Activated naive CD4-positive, alpha-beta T cell treated with anti-CD3 and anti-CD28 coated beads for 36 hours (primary cell): Measurements from ENCODE around the gene LIPF. TPM values are rescaled to one million over a fixed set of nuclear protein-coding genes. Genes with fewer than 3 reads are reported as not detected.
"Not testable (repeated sequence)": the region's sequence is repeated elsewhere in the genome, so short reads cannot be mapped to it uniquely, and the experiment has no call there.

Experiments used
- CTCF ChIA-PET: fragments of 350-600 bp; sonication (Branson Sonifier 250); formaldehyde crosslinking; loops from one replicate; lab custom pipeline; 2021; ENCODE audit warnings: antibody characterized with exemption; lab: Charles Lee
- DNase-seq: peaks from one replicate; pipeline ENCODE4 v3.0.0-alpha.2; 2020
- H3K27ac Mint-ChIP-seq: one replicate; pipeline ENCODE4 v1.8.0; 2021; ENCODE audit warnings: mild to moderate bottlenecking, mixed read lengths
- H3K27me3 Mint-ChIP-seq: one replicate; pipeline ENCODE4 v1.8.0; 2021; ENCODE audit warnings: low read depth, mixed read lengths
- H3K36me3 Mint-ChIP-seq: one replicate; pipeline ENCODE4 v1.8.0; 2021; ENCODE audit warnings: low read depth, mixed read lengths
- H3K4me1 Mint-ChIP-seq: one replicate; pipeline ENCODE4 v1.8.0; 2021; ENCODE audit warnings: low read depth, mixed read lengths
- H3K4me3 Mint-ChIP-seq: one replicate; pipeline ENCODE4 v1.8.0; 2021; ENCODE audit warnings: mild to moderate bottlenecking, moderate library complexity, mixed read lengths
- H3K9me3 Mint-ChIP-seq: one replicate; pipeline ENCODE4 v1.8.0; 2021; ENCODE audit warnings: mixed read lengths
- intact Hi-C: fragments of 100-400 bp; cut with micrococcal nuclease; formaldehyde crosslinking; loops from one replicate; pipeline ENCODE4 v1.15.1; 2023
- total RNA-seq, 2 experiments: library from RNA; stranded (reverse); gene quantifications; one replicate each; pipeline ENCODE4 v1.2.3, GENCODE V29; 2021

The LIPF gene
- total RNA-seq, 2 experiments from 2014 or later = not detected

DNA sequence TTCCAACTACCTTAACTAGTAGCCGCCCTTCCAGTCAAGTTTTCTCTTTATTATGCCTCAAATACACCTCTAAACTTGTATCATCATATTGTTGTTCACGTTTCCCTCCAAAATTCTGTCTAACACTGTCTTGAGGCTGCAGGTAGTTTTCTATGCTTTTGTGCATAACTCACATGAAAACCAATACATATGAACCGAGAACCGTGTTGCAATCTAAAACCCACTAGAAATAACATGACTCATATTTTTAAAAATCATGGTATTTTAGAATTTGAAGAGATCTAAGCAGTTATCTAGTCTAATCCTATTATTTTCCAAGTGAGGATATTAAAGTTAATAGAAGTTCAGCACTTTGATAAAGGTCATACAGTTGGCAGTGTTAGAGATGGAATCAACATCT lies 18.2 kb downstream of the LIPF start:
- intact Hi-C loops = no loop called here
- CTCF ChIA-PET = interaction anchor here (0.9 to 1.0 kb wide), 2 partner anchors 139 to 250 kb away, joined by 3 read pairs; no protein-coding TSS in a partner anchor
- Mint-ChIP-seq H3K27me3 (peaks cover 5% of the 10 kb centered on the region), H3K4me1 (no peaks in the 10 kb centered on the region), H3K27ac (no peak overlapping the region), H3K9me3 (no peaks in the 10 kb centered on the region), H3K4me3 (no peak overlapping the region), H3K36me3 (no peaks in the 10 kb centered on the region)
- DNase-seq = no peak

DNA sequence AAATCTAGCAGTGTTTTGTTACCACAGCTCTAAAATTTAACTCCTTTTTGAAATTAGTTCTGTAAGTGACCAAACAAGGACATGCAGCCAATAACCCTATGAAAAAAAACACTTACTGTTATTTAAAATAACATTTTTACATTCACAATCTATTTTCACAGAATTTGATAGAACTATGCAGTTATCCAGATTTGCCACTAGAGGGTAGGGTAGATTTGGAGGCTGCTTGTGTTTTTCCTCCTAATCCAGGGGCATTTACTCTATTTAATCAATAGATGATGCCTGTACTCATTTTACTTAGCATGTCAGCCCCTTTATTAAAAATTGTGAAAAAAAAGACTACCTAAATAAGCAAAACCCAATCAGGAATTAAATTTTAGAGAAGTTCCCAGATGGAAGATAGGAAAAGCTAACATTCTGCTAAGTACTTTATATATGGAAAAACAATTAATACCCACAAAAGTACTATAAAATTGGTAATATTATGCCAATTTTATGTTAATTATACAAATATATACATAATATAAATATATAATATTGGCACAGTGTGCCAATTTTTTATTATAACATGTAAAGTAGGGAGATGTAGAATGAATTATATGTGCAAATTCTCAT lies 23.7 kb downstream of the LIPF start:
- no peak overlapping the region for H3K4me3 Mint-ChIP-seq
- no peaks in the 10 kb centered on the region for H3K9me3 Mint-ChIP-seq

DNA sequence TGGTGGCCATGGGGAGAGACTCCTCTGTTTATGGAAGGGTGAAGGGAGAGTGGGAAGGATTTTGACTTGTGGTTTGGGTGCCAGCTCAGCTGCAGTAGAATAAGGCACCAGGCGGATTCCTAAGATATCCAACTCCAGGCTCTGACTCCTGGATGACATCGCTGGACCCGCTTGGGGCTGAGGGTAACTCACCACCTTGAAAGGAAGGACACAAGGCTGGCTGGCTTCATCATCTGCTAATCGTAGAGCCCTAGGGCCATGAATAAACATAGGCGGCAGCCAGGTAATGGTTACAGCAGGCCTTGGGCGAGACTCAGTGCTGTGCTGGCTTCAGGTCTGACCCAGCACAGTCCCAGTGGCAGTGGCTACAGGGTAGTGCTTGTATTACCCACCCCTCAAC lies 25.1 kb downstream of the LIPF start:
- Mint-ChIP-seq H3K4me3 (no peak overlapping the region), H3K4me1 (no peaks in the 10 kb centered on the region), H3K9me3 (no peaks in the 10 kb centered on the region), H3K27ac (no peak overlapping the region), H3K27me3 (peaks cover 7% of the 10 kb centered on the region), H3K36me3 (no peaks in the 10 kb centered on the region)
- CTCF ChIA-PET = interaction anchor here (1.1 to 3.6 kb wide), 5 partner anchors 13 to 243 kb away, joined by 3 to 31 read pairs (median 6); no protein-coding TSS in a partner anchor
- DNase-seq = no peak
- intact Hi-C loops = loop anchor here (2.0 kb wide), 1 partner anchor 125 kb away; no protein-coding TSS in a partner anchor

More for the DNA sequence above, 23.7 kb downstream of the LIPF start:
- no peaks in the 10 kb centered on the region for H3K4me1 Mint-ChIP-seq
- H3K27ac Mint-ChIP-seq = no peak overlapping the region
- no peaks in the 10 kb centered on the region for H3K36me3 Mint-ChIP-seq
- peaks cover 8% of the 10 kb centered on the region for H3K27me3 Mint-ChIP-seq
- no peak for DNase-seq
- intact Hi-C loops = loop anchor here (1.0 to 2.0 kb wide), 5 partner anchors 122 to 244 kb away; no protein-coding TSS in a partner anchor
- CTCF ChIA-PET = interaction anchor here (0.8 to 3.6 kb wide), 18 partner anchors 8 to 244 kb away, joined by 3 to 31 read pairs (median 4); no protein-coding TSS in a partner anchor

DNA sequence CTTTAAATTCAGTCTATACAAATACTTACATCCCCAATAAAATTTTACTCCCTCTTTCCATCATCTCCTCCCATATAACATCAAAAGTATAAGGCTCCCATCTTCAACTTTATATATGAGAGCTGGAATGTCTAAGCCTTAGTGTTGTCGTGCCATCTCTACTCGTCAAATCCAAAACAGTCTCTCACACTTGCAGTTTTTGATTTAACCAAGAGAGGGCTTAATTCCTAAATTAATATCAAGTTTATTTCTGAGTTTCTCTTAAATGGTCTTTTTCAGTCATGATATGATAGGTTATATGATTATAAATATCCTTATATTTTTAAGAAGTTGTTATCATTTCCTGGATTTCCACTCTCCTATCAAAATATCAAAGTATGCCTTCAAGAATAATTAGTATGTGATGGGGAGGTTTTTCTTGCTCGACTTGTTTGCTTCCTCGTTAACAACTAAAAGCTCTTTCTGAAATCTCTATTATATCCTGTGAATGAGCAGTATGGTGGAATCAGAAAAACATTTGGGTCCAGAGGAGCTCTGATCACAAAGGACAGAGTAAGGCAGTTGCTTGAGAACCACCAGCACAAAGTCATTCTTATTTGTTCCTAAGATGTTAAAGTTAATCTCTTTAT lies 29.3 kb downstream of the LIPF start:
- H3K27me3 Mint-ChIP-seq = peaks cover 10% of the 10 kb centered on the region
- intact Hi-C loops = no loop called here
- H3K4me3 Mint-ChIP-seq = no peak overlapping the region
- H3K27ac Mint-ChIP-seq = no peak overlapping the region
- H3K36me3 Mint-ChIP-seq = no peaks in the 10 kb centered on the region
- H3K4me1 Mint-ChIP-seq = no peaks in the 10 kb centered on the region
- no peaks in the 10 kb centered on the region for H3K9me3 Mint-ChIP-seq
- CTCF ChIA-PET = interaction anchor here (0.7 to 1.1 kb wide), 6 partner anchors 28 to 240 kb away, joined by 3 read pairs; no protein-coding TSS in a partner anchor
- DNase-seq = no peak

DNA sequence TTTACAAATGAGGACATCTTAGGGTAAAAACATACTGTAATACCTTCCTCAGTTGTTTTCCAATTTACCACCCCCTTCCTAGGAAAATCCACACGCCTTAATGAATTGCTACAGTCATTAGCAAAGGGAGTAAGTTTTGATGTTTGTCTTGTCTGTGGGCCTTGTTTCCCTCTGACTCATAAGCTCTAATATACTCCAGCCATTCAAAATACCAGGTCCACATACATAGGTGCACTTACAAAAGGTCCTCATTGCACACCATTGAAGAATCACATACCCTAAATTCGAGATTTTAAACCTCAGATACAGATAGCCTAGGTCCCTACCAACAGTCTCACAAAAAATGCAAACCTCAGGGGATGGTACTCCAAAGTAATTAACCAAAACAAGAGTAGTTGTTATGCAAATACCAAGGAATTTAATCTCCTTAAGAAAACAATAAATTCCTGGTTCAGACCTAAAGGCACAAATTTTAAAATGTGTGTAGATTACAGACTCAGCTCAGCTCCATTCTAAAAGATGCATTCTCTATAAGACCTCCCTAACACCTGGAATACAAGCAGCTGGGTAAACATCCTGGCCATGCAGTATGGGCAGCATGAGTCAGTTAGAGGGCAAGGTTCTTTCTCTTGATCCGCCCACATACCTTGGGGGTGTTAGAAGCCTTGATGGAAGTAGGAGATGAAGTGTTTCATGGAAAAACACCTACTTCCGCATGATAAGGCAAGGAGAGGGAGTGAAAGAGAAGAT lies 38.8 kb downstream of the LIPF start:
- no peaks in the 10 kb centered on the region for H3K9me3 Mint-ChIP-seq
- no peak overlapping the region for H3K27ac Mint-ChIP-seq
- H3K4me3 Mint-ChIP-seq = no peak overlapping the region
- H3K4me1 Mint-ChIP-seq = peaks cover 18% of the 10 kb centered on the region
- H3K36me3 Mint-ChIP-seq = no peaks in the 10 kb centered on the region
- H3K27me3 Mint-ChIP-seq = peaks cover 5% of the 10 kb centered on the region
- DNase-seq = no peak
- CTCF ChIA-PET = interaction anchor here (0.6 kb wide), 1 partner anchor 199 kb away, joined by 3 read pairs; no protein-coding TSS in a partner anchor
- intact Hi-C loops = no loop called here

DNA sequence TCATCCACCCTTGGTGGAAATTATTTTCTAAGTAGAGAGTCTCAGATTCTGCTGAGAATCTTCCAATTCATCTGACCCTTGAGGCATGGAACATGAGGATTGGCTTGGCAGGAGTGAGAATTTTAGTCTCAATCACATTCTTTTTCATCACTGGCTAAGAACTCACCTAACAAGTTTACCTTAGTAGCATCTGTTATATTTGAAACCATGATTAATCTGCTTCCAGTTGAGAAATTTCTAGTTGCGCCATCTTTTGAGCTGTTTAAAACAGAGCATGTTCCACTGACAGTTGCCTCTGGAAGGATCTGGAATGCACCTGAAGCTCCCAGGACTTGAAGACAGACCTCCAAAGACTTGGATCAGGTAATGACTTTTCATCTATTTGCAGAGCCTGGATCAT lies 41.7 kb downstream of the LIPF start, which contains the start of gene LIPK:
Gene LIPK (plus strand): TSS at position 292 of the 400 bp plus-strand sequence. CDS start 18,295 bp downstream, outside the sequence.
- DNase-seq = no peak
- H3K27me3 Mint-ChIP-seq = peaks cover 3% of the 10 kb centered on the region
- intact Hi-C loops = loop anchor here (2.0 kb wide), 1 partner anchor 35 kb away; no protein-coding TSS in a partner anchor
- CTCF ChIA-PET = no interaction called here
- H3K9me3 Mint-ChIP-seq = no peaks in the 10 kb centered on the region
- H3K4me1 Mint-ChIP-seq = peaks cover 18% of the 10 kb centered on the region
- H3K36me3 Mint-ChIP-seq = no peaks in the 10 kb centered on the region
- no peak within 1 kb of the TSS for H3K27ac Mint-ChIP-seq
- H3K4me3 Mint-ChIP-seq = no peak within 1 kb of the TSS

DNA sequence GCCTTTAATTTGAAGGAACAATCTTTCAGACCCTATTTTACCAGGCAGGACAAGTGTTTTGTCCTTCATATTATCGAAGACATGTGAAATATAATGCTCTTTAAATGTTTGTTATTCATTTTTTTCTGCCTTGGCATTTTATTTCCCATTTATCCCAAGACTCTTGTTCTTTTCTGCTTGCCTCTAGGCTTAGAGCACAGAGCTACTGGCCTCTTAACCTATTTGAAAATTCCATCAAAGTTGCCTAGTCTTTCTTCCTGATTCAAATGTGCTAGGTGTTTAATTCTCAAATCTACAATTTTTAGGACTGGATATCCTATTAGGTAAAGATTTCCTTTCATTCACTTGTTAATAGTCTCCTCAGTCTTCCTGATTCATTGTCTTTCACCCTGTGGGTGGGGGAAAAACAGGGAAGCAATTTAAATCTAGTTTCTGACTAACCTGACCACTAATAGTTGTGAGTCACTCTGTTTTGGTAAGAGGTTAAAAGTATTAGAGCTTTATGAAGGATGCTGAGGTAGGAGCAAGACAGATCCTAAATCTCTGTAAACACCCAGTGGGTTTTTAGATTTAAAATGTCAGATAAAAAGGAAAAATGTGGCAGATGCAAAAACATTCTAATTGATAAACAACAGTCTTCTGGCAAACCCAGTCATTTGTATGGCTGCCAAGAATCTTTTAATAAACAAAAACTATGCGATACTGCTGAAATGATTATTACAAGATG lies 43.4 kb downstream of the LIPF start:
- peak; percentile 37 for DNase-seq
- intact Hi-C loops = loop anchor here (1.0 to 2.0 kb wide), 3 partner anchors 37 to 85 kb away; no protein-coding TSS in a partner anchor
- peaks cover 18% of the 10 kb centered on the region for H3K4me1 Mint-ChIP-seq
- H3K27ac Mint-ChIP-seq = no peak overlapping the region
- peaks cover 3% of the 10 kb centered on the region for H3K27me3 Mint-ChIP-seq
- no peak overlapping the region for H3K4me3 Mint-ChIP-seq
- H3K9me3 Mint-ChIP-seq = no peaks in the 10 kb centered on the region
- no peaks in the 10 kb centered on the region for H3K36me3 Mint-ChIP-seq
- CTCF ChIA-PET = interaction anchor here (1.0 kb wide), 1 partner anchor 48 kb away, joined by 4 read pairs; no protein-coding TSS in a partner anchor

DNA sequence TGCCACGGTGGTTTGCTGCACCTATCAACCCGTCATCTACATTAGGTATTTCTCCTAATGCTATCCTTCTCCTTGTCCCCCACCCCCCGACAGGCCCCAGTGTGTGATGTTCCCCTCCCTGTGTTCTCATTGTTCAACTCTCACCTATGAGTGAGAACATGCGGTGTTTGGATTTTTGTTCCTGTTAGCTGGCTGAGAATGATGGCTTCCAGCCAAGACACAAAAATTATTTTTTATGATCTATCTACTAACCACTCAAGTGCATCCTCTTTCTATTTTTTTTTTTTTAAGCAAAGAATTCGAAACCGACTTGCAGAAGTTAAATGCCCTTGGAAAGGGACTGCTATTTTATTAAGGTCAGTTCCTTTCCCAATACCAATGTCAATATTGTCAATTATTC lies 45.1 kb downstream of the LIPF start:
- DNase-seq, H3K27me3 Mint-ChIP-seq, H3K9me3 Mint-ChIP-seq, CTCF ChIA-PET, intact Hi-C loops, H3K4me3 Mint-ChIP-seq, H3K36me3 Mint-ChIP-seq, H3K27ac Mint-ChIP-seq: not testable (repeated sequence)
- peaks cover 18% of the 10 kb centered on the region for H3K4me1 Mint-ChIP-seq

DNA sequence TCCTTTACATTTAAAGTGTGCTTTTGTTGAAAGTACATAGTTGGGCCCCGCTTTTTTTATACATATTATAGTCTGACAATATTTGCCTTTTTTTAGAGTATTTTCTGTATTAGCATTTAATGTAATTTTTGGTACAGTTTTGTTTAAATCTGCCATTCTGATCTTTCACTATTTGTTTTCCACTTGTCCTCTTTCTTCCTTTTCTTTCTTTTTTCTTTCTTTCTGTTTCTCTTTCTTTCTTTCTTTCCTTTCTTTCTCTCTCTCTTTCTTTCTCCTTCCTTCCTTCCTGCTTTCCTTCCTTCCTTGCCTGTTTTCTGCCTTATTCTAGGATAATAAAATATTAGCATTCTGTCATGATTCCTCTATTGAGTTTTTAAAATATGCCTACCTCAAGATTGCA lies 51.3 kb downstream of the LIPF start:
- no peak overlapping the region for H3K27ac Mint-ChIP-seq
- intact Hi-C loops = no loop called here
- no peak for DNase-seq

DNA sequence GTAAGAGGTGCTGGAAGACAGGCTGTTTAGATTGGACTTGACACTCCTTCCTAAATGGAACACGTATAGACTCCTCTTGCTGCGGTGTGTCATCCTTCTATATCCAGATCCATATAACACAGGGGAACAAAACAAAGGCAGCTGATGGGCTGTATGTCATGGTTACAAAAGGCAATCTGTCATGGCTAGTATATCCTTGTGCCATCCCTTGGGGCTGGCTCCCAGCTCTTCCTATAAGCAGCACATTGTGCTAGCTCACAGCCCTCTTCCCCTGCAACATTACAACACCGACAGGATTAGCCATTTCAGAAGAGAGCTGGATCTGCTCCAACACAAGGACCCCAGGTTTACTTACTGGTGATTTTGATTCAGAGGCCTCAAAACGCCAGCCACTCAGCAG lies 57.1 kb downstream of the LIPF start:
- Mint-ChIP-seq H3K9me3 (no peaks in the 10 kb centered on the region), H3K4me3 (no peak overlapping the region), H3K36me3 (no peaks in the 10 kb centered on the region), H3K27ac (no peak overlapping the region), H3K4me1 (peaks cover 2% of the 10 kb centered on the region), H3K27me3 (peaks cover 9% of the 10 kb centered on the region)
- intact Hi-C loops = no loop called here
- DNase-seq = no peak
- CTCF ChIA-PET = interaction anchor here (1.1 kb wide), 1 partner anchor 28 kb away, joined by 3 read pairs; no protein-coding TSS in a partner anchor

More for the DNA sequence above, 51.3 kb downstream of the LIPF start:
- Mint-ChIP-seq H3K27me3 (peaks cover 4% of the 10 kb centered on the region), H3K4me1 (no peaks in the 10 kb centered on the region), H3K4me3 (no peak overlapping the region), H3K9me3 (no peaks in the 10 kb centered on the region), H3K36me3 (no peaks in the 10 kb centered on the region)
- CTCF ChIA-PET = no interaction called here

DNA sequence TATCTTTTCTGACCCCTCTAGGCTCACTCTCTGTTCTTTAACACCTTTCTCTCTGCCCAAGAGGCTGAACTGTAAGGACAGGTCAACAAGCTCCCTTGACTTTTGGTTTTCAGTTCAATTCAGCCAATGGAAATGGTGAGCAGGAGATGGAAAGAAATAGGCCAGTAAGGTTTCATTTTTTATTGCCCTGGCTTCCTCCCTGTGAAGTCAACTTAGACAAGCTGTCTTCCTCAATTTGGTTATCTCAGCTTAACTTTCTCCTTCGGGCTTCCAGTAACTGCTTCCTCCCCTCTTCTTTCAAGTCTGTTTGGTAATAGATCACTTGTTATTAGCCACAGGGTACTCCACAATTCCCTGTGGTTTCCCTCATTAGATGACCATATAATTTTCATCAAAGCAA lies 61.6 kb downstream of the LIPF start:
- Mint-ChIP-seq H3K9me3 (no peaks in the 10 kb centered on the region), H3K36me3 (no peaks in the 10 kb centered on the region), H3K27ac (no peak overlapping the region), H3K4me3 (no peak overlapping the region), H3K4me1 (peaks cover 2% of the 10 kb centered on the region), H3K27me3 (peaks cover 7% of the 10 kb centered on the region)
- CTCF ChIA-PET = interaction anchor here (0.8 kb wide), 1 partner anchor 15 kb away, joined by 3 read pairs; no protein-coding TSS in a partner anchor
- no peak for DNase-seq
- intact Hi-C loops = no loop called here
